Omental fat pad (tissue), 4 donors: ENCODE data around the gene CDK5RAP2. TPM values are rescaled to one million over a fixed set of nuclear protein-coding genes. Genes with fewer than 3 reads are reported as not detected.
"Not testable (repeated sequence)": the region's sequence is repeated elsewhere in the genome, so short reads cannot be mapped to it uniquely, and the experiment has no call there.

Source experiments
- ATAC-seq: fragments of 150-250 bp; one replicate; pipeline ENCODE4 v1.9.1; 2016; ENCODE audit warnings: mild to moderate bottlenecking, moderate library complexity; ENCODE audit not compliant: low FRiP score
- DNase-seq: peaks from one replicate; pipeline ENCODE4 v3.0.0-alpha.2; 2019; ENCODE audit warnings: low spot score
- total RNA-seq, 4 donors: library from RNA; depleted of rRNA; stranded (reverse); fragments of >200 nt; gene quantifications; one replicate each; pipeline ENCODE4 v1.1.0, GENCODE V29; 2016
- TF ChIP-seq, protein P1 (sequence below), 3 donors: fragments of 450-650 bp; IDR thresholded peaks; one replicate each; pipeline ENCODE4 v1.5.1; 2016 to 2017; ENCODE audit warnings: antibody characterized with exemption in 3 of 3, mild to moderate bottlenecking in 3 of 3, moderate library complexity in 2 of 3

The CDK5RAP2 gene
- total RNA-seq, 4 donors from 2014 or later: 32.8 to 47.6 (median 39.4) TPM

DNA sequence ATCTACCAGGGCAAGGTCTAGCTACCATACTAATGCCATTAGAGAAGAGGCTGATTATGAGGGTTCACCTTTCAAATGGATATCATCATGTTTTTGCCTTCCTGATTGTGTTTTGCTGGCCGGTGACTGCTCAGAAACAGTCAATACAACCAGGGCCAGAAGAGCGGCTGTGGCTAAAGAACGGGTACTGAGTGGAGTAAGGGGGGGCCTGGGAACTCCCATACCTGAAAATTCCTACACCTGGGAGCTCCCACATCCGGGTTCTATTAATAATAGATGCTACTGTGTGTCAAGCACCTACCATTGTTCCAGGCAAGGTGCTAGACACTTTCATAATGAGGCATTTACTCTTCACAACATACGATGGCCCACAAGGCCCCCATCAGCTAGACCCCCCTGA, 79.2 kb downstream of the CDK5RAP2 start:
- ATAC-seq: no peak
- no peak for DNase-seq
- TF ChIP-seq, protein P1, sequence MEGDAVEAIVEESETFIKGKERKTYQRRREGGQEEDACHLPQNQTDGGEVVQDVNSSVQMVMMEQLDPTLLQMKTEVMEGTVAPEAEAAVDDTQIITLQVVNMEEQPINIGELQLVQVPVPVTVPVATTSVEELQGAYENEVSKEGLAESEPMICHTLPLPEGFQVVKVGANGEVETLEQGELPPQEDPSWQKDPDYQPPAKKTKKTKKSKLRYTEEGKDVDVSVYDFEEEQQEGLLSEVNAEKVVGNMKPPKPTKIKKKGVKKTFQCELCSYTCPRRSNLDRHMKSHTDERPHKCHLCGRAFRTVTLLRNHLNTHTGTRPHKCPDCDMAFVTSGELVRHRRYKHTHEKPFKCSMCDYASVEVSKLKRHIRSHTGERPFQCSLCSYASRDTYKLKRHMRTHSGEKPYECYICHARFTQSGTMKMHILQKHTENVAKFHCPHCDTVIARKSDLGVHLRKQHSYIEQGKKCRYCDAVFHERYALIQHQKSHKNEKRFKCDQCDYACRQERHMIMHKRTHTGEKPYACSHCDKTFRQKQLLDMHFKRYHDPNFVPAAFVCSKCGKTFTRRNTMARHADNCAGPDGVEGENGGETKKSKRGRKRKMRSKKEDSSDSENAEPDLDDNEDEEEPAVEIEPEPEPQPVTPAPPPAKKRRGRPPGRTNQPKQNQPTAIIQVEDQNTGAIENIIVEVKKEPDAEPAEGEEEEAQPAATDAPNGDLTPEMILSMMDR (IDR thresholded peaks at IDR 0.05): no peak

DNA sequence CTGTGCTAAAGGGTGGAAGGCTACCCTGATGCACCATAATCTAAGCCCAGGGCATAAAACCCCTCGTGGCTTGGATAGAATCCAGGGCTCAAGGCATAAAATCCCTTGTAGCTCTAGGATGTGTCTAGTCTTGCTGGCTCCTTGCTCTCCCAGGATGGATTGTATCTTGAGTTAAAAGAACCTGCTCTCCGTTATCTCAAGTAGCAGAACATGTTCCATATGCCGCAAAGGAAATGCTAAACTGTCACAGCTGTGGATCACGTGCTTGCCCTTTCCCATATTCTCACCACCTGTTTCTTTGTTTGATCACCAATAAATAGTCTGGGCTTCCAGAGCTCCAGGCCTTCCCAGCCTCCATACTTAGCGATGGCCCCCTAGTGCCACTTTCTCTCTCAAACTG, 82.1 kb downstream of the CDK5RAP2 start:
- not testable (repeated sequence) for ATAC-seq

DNA sequence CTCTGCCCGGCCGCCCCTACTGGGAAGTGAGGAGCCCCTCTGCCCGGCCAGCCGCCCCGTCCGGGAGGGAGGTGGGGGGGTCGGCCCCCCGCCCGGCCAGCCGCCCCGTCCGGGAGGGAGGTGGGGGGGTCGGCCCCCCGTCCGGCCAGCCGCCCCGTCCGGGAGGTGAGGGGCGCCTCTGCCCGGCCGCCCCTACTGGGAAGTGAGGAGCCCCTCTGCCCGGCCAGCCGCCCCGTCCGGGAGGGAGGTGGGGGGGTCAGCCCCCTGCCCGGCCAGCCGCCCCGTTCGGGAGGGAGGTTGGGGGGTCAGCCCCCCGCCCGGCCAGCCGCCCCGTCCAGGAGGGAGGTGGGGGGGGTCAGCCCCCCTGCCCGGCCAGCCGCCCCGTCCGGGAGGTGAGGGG, 83.5 kb downstream of the CDK5RAP2 start:
- not testable (repeated sequence) for ATAC-seq, DNase-seq

More for the DNA sequence above, 82.1 kb downstream of the CDK5RAP2 start:
- DNase-seq: not testable (repeated sequence)

DNA sequence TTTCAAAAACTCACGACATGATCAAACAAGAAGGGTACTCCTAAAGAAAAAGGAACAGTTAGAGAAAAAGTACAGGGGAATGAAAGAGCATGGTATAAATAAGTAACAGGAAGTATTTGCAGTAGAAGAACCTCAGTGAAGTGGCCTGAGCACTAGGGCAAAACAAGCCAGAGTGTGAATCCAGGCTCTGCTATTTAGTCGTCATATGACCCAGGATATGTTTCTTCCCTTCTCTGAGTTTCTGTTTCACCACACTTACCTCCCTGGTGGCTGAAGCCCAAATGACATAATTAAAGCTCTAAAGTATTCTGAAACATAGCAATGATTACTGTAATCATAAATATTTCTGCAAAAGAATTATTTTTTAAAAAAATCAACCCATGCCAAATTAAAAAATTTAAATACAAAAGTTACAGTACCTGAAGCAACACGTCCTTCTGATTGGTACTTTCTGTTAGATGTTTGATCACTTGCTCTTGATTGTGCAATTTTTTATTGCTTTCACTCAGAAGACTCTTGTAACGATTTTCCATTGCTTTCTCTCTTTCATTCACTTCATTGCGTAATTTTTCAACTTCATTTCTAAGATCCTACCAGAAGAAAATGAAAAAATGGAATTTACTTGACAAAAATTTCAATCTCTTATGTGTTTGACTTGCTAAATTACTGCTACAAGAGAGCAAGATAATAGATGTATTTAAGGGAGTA, 88.9 kb downstream of the CDK5RAP2 start:
- no peak for DNase-seq
- peak; percentile 88 for ATAC-seq
- TF ChIP-seq, protein P1 (IDR thresholded peaks at IDR 0.05): no peak

DNA sequence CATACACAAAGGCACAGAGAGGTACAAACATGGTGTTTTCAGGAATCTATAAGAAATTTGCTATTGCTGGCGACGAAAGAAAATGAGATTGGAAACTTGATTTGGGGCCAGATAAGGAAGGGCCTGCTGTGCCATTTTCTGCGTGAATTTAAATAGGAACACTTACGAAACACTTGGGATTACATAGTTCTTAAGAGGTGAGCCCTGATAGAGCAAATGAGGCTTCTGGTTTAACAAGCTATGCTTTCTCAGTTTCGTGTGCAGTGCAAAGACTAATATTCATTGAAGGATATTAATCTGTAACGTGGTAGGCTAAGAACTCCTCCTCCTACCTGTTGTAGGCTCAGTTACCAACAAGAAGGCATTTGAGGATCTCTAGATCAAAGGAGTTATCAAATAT, 93.1 kb downstream of the CDK5RAP2 start:
- DNase-seq (no peak), ATAC-seq (no peak)
- TF ChIP-seq, protein P1 (IDR thresholded peaks at IDR 0.05): no peak

DNA sequence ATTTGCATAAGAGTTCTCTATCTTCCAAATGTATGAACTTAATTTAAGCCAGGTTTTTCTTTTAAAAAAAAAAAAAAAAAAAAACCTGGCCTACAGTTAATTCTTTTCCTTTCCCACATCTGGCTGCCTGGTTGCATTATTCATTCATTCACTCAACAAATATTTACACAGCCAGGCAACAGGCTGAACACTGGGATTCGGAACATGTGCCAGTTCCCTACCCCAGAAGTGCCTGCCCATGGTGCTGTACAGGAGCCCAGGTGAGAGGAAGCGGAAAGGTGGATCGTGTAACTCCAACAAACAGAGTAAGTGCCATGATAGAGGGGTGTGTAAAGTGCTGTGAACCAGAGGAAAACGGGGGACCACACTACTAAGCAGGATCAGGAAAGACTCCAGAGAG, 93.6 kb downstream of the CDK5RAP2 start:
- TF ChIP-seq, protein P1 (IDR thresholded peaks at IDR 0.05): no peak
- DNase-seq: no peak
- ATAC-seq: no peak

DNA sequence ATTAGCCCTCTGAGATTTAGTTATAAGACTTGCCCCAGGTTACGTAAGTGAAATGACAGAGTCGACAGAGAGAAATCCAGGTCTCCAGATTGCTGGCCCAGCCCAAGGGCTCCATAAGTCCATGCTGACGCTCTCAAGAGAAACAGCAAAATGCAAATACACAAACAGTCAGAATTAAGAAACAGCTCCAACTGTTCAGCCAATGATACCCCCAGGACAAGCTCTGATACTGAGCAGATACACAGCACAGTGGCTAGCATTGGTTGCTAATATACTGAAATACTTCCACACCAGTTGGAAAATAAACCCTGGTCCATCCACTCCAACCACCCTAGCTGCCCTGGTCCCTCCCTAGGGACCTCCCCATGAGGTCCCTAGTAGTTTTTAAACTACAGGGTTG, 94.2 kb downstream of the CDK5RAP2 start:
- DNase-seq (no peak), ATAC-seq (no peak)
- TF ChIP-seq, protein P1 (IDR thresholded peaks at IDR 0.05): no peak

DNA sequence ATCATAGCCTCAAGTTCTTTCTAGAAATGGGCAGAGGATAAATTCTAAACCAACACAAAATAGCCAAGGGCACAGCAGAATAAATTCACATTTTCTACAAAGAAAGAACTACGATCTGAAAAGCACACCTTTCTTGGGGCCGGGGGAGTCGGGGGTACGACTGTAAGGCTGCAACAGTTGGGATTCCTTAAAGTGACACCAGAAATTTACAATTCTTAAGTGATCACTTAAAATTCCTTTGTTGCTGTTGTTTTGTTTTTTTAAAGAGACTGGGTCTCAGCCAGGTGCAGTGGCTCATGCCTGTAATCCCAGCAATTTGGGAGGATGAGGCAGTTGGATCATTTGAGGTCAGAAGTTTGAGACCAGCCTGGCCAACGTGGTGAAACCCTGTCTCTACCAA, 95.8 kb downstream of the CDK5RAP2 start:
- no peak for ATAC-seq
- no peak for DNase-seq
- TF ChIP-seq, protein P1 (IDR thresholded peaks at IDR 0.05): no peak
